ENCODE measurements around the gene TRIM65. TPM values are rescaled to one million over a fixed set of nuclear protein-coding genes. Genes with fewer than 3 reads are reported as not detected.

TRIM65 gene
- total and polyA plus RNA-seq, 2 of the 13 experiments (the other 11 are each of a cell fraction or from before 2014, with no cell fraction given): 10.3 to 22.4 TPM

- no peak for ATAC-seq
- Histone ChIP-seq H3K4me2 (ENCODE audit: low read depth, low read length) (no peak overlapping the region), H3K4me1 (ENCODE audit: insufficient read depth, low read length) (peaks cover 28% of the 10 kb centered on the region), H3K36me3 (replicated peaks in 1 of 2; ENCODE audit: control insufficient read depth in 1 of 2, insufficient read depth in 2 of 2, low read length in 2 of 2) (no peaks in the 10 kb centered on the region), H3K9me3 (ENCODE audit: low read length) (no peaks in the 10 kb centered on the region), H2AFZ (ENCODE audit: low read length) (no peak overlapping the region), H3K27me3 (ENCODE audit: control insufficient read depth in 1 of 2, insufficient read depth in 2 of 2, low read length in 2 of 2) (no peaks in the 10 kb centered on the region), H3K4me3 (replicated peaks in 1 of 3; ENCODE audit: insufficient read depth in 1 of 3, low read depth in 2 of 3, low read length in 3 of 3) (no peak overlapping the region), H3K9ac (ENCODE audit: insufficient read depth, low read depth, low read length) (no peak overlapping the region), H4K20me1 (ENCODE audit: insufficient read depth, low read length) (no peaks in the 10 kb centered on the region), H3K79me2 (ENCODE audit: insufficient read depth, low read length) (no peaks in the 10 kb centered on the region), H3K27ac (ENCODE audit: extremely low read length, insufficient read depth, low read length) (no peak overlapping the region)
- no peak for DNase-seq (ENCODE audit: low spot score)
- WGBS (ENCODE audit: low lambda C conversion rate): 94% methylated on average over 26 of the region's 32 CpGs
- intact Hi-C loops (cut with micrococcal nuclease; ENCODE audit: unreplicated experiment) (no loop called here), in situ Hi-C loops (cut with HindIII; ENCODE audit: extremely low pct_ligation_motif_present, low pct_unique_long_range_greater_than_20kb) (no loop called here)
- no peak for FAIRE-seq
- ChIA-PET POLR2A (interaction anchor here (2.7 kb wide), 1 partner anchor 9 kb away, joined by 12 read pairs; the partner anchor contains the start of gene MRPL38), CTCF (ENCODE audit: low intra/inter-chr PET ratio, low total read pairs) (no interaction called here)
- TF ChIP-seq RXRA (CRISPR knock-in tag; IDR thresholded peaks at IDR 0.05): no peak
- no peak for TF ChIP-seq ZNF569 (CRISPR knock-in tag; IDR thresholded peaks at IDR 0.05; ENCODE audit: borderline replicate concordance)
- no peak for TF ChIP-seq ZNF841 (CRISPR knock-in tag; IDR thresholded peaks at IDR 0.05; ENCODE audit: borderline replicate concordance)
- BruUV-seq (replicated peaks): no TSS peak
Observed at GRCh38 chr17:75913537-75914210, 16.9 kb upstream of the TRIM65 start.

DNA sequence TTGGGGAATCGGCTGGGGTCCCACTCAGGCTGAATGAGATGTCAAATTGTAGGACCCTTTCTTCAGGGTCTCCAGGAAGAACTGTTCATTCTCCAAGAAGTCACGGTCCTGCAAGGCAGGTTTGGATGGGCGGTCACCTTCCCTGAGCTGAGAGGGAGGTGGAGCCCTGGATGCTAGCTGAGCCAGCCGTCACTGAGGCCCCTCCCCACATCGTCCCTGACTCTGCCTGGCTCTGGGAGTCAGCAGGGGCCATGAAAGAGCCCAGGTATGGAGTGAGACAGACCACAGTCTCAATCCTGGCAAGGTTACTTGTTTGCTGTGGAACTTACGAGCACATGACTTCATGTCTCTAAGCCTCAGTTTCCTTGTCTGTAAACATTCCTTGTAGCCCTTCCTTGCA is 13.9 kb upstream of the TRIM65 start:
- ChIA-PET CTCF (ENCODE audit: low intra/inter-chr PET ratio, low total read pairs) (no interaction called here), POLR2A (interaction anchor here (0.9 to 3.6 kb wide), 5 partner anchors 13 to 131 kb away, joined by 3 to 16 read pairs (median 6); partner anchors contain the start of gene TRIM47)
- no peaks in the 10 kb centered on the region for H3K36me3 ChIP-seq (replicated peaks in 1 of 2; ENCODE audit: control insufficient read depth in 1 of 2, insufficient read depth in 2 of 2, low read length in 2 of 2)
- H3K27me3 ChIP-seq (ENCODE audit: control insufficient read depth in 1 of 2, insufficient read depth in 2 of 2, low read length in 2 of 2): no peaks in the 10 kb centered on the region
- in situ Hi-C loops (cut with HindIII; ENCODE audit: extremely low pct_ligation_motif_present, low pct_unique_long_range_greater_than_20kb) (no loop called here), intact Hi-C loops (cut with micrococcal nuclease; ENCODE audit: unreplicated experiment) (no loop called here)
- peaks cover 30% of the 10 kb centered on the region for H3K4me1 ChIP-seq (ENCODE audit: insufficient read depth, low read length)
- DNase-seq (ENCODE audit: low spot score) (no peak), ATAC-seq (no peak), FAIRE-seq (no peak)
- no peaks in the 10 kb centered on the region for H4K20me1 ChIP-seq (ENCODE audit: insufficient read depth, low read length)
- peak overlapping the region; percentile 21; the same call in 1 of the 2 replicates for H3K4me2 ChIP-seq (ENCODE audit: low read depth, low read length)
- H2AFZ ChIP-seq (ENCODE audit: low read length): no peak overlapping the region
- WGBS (ENCODE audit: low lambda C conversion rate): 51% methylated on average over 6 of the region's 6 CpGs
- H3K9ac ChIP-seq (ENCODE audit: insufficient read depth, low read depth, low read length): no peak overlapping the region
- BruUV-seq (replicated peaks): no TSS peak
- no peak overlapping the region for H3K4me3 ChIP-seq (replicated peaks in 1 of 3; ENCODE audit: insufficient read depth in 1 of 3, low read depth in 2 of 3, low read length in 3 of 3)
- H3K27ac ChIP-seq (ENCODE audit: extremely low read length, insufficient read depth, low read length): no peak overlapping the region
- H3K79me2 ChIP-seq (ENCODE audit: insufficient read depth, low read length): no peaks in the 10 kb centered on the region
- H3K9me3 ChIP-seq (ENCODE audit: low read length): no peaks in the 10 kb centered on the region
- TF ChIP-seq ZNF883 (CRISPR knock-in tag; IDR thresholded peaks at IDR 0.05; ENCODE audit: not compliant biosample characterization) (no peak), SNAPC2 (CRISPR knock-in tag; IDR thresholded peaks at IDR 0.05) (no peak), CHCHD3 (CRISPR knock-in tag; IDR thresholded peaks at IDR 0.05) (no peak), ZFP1 (CRISPR knock-in tag; IDR thresholded peaks at IDR 0.05) (no peak), SNAPC5 (CRISPR knock-in tag; IDR thresholded peaks at IDR 0.05; ENCODE audit: borderline replicate concordance) (no peak), ZNF777 (CRISPR knock-in tag; IDR thresholded peaks at IDR 0.05) (no peak), MIER2 (CRISPR knock-in tag; IDR thresholded peaks at IDR 0.05) (no peak), ZNF577 (CRISPR knock-in tag; IDR thresholded peaks at IDR 0.05; ENCODE audit: borderline replicate concordance, low read depth) (no peak), REL (CRISPR knock-in tag; conservative IDR thresholded peaks at IDR 0.05) (no peak)
- TF ChIP-seq, protein P1, sequence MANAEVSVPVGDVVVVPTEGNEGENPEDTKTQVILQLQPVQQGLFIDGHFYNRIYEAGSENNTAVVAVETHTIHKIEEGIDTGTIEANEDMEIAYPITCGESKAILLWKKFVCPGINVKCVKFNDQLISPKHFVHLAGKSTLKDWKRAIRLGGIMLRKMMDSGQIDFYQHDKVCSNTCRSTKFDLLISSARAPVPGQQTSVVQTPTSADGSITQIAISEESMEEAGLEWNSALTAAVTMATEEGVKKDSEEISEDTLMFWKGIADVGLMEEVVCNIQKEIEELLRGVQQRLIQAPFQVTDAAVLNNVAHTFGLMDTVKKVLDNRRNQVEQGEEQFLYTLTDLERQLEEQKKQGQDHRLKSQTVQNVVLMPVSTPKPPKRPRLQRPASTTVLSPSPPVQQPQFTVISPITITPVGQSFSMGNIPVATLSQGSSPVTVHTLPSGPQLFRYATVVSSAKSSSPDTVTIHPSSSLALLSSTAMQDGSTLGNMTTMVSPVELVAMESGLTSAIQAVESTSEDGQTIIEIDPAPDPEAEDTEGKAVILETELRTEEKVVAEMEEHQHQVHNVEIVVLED (CRISPR knock-in tag; IDR thresholded peaks at IDR 0.05; ENCODE audit: borderline replicate concordance): no peak
- TF ChIP-seq, protein P2, sequence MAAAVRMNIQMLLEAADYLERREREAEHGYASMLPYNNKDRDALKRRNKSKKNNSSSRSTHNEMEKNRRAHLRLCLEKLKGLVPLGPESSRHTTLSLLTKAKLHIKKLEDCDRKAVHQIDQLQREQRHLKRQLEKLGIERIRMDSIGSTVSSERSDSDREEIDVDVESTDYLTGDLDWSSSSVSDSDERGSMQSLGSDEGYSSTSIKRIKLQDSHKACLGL (CRISPR knock-in tag; IDR thresholded peaks at IDR 0.05): no peak

Measured in HepG2 (cell line).